Breast epithelium (tissue), 3 donors: Measurements from ENCODE around the gene GUCY1A2.

ENCODE experiments used
- POLR2A ChIP-seq: fragments of 450-650 bp; IDR thresholded peaks from one replicate; pipeline ENCODE4 v1.6.1; 2016; ENCODE audit warnings: antibody characterized with exemption, mild to moderate bottlenecking, moderate library complexity
- POLR2AphosphoS5 ChIP-seq, 3 donors: sonication (generic); formaldehyde crosslinking; IDR thresholded peaks; one replicate each; pipeline ENCODE4 v1.6.1; 2017; ENCODE audit warnings: antibody characterized with exemption in 3 of 3
- TF ChIP-seq, protein P1 (sequence below), 3 donors: fragments of 450-650 bp; IDR thresholded peaks; one replicate each; pipeline ENCODE4 v1.5.1; 2016 to 2017; ENCODE audit warnings: antibody characterized with exemption in 3 of 3, mild to moderate bottlenecking in 3 of 3, moderate library complexity in 3 of 3

- TF ChIP-seq POLR2A (no peak), POLR2AphosphoS5 (IDR thresholded peaks at IDR 0.05) (no peak)
- TF ChIP-seq, protein P1, sequence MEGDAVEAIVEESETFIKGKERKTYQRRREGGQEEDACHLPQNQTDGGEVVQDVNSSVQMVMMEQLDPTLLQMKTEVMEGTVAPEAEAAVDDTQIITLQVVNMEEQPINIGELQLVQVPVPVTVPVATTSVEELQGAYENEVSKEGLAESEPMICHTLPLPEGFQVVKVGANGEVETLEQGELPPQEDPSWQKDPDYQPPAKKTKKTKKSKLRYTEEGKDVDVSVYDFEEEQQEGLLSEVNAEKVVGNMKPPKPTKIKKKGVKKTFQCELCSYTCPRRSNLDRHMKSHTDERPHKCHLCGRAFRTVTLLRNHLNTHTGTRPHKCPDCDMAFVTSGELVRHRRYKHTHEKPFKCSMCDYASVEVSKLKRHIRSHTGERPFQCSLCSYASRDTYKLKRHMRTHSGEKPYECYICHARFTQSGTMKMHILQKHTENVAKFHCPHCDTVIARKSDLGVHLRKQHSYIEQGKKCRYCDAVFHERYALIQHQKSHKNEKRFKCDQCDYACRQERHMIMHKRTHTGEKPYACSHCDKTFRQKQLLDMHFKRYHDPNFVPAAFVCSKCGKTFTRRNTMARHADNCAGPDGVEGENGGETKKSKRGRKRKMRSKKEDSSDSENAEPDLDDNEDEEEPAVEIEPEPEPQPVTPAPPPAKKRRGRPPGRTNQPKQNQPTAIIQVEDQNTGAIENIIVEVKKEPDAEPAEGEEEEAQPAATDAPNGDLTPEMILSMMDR (IDR thresholded peaks at IDR 0.05), result no peak
These were observed 26.2 kb upstream of the GUCY1A2 start for GRCh38 chr11:107044503-107044902.
